ENCODE data around the gene MAN2B1.
"Not testable (repeated sequence)": the region's sequence is repeated elsewhere in the genome, so short reads cannot be mapped to it uniquely, and the experiment has no call there.

The MAN2B1 gene

DNA sequence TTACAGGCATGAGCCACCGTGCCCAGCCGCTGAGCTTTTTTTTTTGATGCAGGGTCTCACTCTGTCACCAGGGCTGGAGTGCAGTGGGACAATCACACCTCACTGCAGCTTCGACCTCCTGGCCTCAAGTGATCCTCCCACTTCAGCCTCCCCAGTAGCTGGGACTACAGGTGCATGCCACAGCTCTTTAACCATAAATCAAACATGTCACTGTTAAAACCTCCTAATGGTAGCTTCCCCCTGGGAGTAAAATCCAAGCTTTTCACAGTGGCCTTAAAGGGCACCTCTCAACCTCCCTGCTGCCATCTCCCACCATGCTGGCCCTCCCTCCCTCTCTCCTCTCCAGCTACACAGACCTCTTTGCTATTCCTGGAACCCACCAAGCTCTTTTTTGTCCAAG lies 19.3 kb upstream of the MAN2B1 start:
- no peak overlapping the region for H3K27ac ChIP-seq
- H3K36me3 ChIP-seq (replicated peaks): peaks cover 5% of the 10 kb centered on the region
- H3K27me3 ChIP-seq (replicated peaks): no peaks in the 10 kb centered on the region
- H3K4me3 ChIP-seq (ENCODE audit: low read depth, low read length): no peak overlapping the region
- in situ Hi-C loops (cut with HindIII; ENCODE audit: low pct_ligation_motif_present, low sequenced_read_pairs): no loop called here
- no peak for TF ChIP-seq CTCF (IDR thresholded peaks at IDR 0.05; ENCODE audit: low read depth, low read length, missing control alignments)
- DNase-seq: no peak

DNA sequence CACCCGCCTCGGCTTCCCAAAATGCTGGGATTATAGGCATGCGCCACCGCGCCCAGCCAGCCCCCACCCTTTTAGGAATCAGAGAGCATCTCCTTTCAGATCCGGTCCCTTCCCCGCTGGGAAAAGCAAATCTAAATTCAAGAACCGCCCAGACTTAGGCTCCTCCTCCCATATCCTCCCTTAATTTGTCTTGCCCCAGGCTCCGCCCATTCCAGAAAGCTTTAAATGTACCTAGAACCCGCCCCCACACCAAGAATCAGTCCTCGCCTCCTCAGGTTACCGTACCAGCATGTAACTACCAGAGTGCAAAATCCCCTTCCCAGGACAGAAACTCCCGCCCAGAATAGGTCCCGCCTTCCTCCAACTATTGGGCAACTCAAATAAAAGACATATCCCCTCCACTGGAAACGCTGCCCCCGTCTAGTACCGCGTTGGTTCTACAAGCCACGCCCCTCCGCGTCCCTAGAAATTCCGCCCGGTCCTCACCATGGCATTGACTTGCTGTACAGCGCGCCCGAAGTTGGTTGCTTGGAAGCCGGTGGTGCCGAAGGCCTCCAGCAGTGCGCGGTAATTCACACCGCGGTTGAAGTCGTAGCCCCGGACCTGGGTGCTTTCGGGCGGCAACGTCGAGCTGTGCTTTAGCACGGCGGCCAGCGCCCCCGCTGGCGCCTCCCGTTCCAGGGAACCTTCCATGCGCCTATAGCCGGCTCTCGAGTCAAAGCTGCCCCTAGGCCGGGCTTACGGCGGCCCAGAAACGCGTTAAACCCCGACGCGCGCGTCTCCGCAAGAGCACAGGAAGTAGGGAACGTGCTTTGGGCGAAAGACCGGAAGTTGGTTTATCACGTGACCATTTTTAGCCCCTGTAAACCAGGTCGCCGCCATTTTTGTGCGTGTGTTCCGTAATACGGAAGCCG lies 14.8 kb upstream of the MAN2B1 start, which contains the start of gene DHPS:
Gene DHPS, minus strand, starts transcription at position 807 of the 914 bp plus-strand sequence. Its CDS starts 114 bp downstream, at position 693.
- TF ChIP-seq CTCF (IDR thresholded peaks at IDR 0.05; ENCODE audit: low read depth, low read length, missing control alignments): no peak

DNA sequence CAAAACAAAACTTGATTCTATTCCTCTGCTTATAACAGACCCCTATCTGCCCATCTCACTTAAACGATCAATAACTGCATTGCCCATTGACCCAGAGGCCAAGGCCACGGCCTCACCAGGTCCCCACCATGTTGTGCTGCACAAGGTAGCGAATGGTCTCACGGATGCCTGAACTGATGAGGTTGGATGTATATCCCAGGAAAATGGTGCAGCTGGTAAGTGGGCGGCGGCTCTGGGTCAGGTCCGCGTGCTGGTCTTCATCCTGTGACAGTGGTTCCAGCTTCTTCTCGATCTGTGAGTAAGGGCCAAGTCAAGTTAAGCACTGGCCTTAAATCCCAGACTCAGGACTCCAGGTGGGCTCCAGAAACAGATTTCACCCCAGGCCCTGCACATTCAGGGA lies 13.5 kb upstream of the MAN2B1 start:
- Histone ChIP-seq H3K27ac (no peak overlapping the region), H3K27me3 (replicated peaks) (no peaks in the 10 kb centered on the region), H3K4me3 (ENCODE audit: low read depth, low read length) (no peak overlapping the region), H3K36me3 (replicated peaks) (peaks cover 30% of the 10 kb centered on the region)
- DNase-seq: no peak
- no peak for TF ChIP-seq CTCF (IDR thresholded peaks at IDR 0.05; ENCODE audit: low read depth, low read length, missing control alignments)
- in situ Hi-C loops (cut with HindIII; ENCODE audit: low pct_ligation_motif_present, low sequenced_read_pairs): no loop called here

More for the DNA sequence above, 14.8 kb upstream of the MAN2B1 start, which contains the start of gene DHPS:
- Histone ChIP-seq H3K27me3 (replicated peaks) (no peaks in the 10 kb centered on the region), H3K4me3 (ENCODE audit: low read depth, low read length) (peak within 1 kb of the TSS; percentile 92), H3K27ac (peak within 1 kb of the TSS; percentile 97), H3K36me3 (replicated peaks) (peaks cover 18% of the 10 kb centered on the region)
- peak; percentile 97 for DNase-seq
- in situ Hi-C loops (cut with HindIII; ENCODE audit: low pct_ligation_motif_present, low sequenced_read_pairs): no loop called here

GRCh38 chr19:12678039-12678438 lies 11.5 kb upstream of the MAN2B1 start:
- DNase-seq; H3K4me3 ChIP-seq (ENCODE audit: low read depth, low read length); H3K27me3 ChIP-seq (replicated peaks); H3K27ac ChIP-seq; in situ Hi-C loops (cut with HindIII; ENCODE audit: low pct_ligation_motif_present, low sequenced_read_pairs): not testable (repeated sequence)
- peaks cover 42% of the 10 kb centered on the region for H3K36me3 ChIP-seq (replicated peaks)

- DNase-seq: no peak
- Histone ChIP-seq H3K27me3 (replicated peaks) (no peaks in the 10 kb centered on the region), H3K4me3 (ENCODE audit: low read depth, low read length) (no peak overlapping the region), H3K36me3 (replicated peaks) (peaks cover 49% of the 10 kb centered on the region), H3K27ac (no peak overlapping the region)
- in situ Hi-C loops (cut with HindIII; ENCODE audit: low pct_ligation_motif_present, low sequenced_read_pairs): no loop called here
- TF ChIP-seq CTCF (IDR thresholded peaks at IDR 0.05; ENCODE audit: low read depth, low read length, missing control alignments): no peak
Observed at GRCh38 chr19:12676928-12677327, 10.4 kb upstream of the MAN2B1 start.

DNA sequence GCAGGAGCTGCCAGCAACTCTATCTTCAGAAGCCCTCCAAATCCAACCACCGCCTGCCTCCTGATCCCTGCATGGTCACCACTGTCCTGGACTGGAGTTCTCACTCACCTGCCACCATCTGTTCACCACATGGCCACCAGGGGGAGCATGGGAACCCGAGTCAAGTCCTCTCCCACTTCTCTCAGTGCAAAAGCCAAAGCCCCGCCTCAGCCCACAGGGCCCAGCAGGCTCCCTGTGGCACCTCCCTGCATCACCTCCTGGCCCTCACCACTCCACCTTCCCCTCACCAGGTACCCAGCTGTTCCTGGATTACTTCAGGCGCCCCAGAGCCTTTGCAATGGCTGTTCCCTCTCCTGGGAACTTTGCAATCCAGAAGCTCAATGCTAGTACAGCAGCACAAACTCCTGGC lies 9.8 kb upstream of the MAN2B1 start:
- DNase-seq: peak; percentile 74
- TF ChIP-seq CTCF (IDR thresholded peaks at IDR 0.05; ENCODE audit: low read depth, low read length, missing control alignments): peak; percentile 92
- Histone ChIP-seq H3K27ac (no peak overlapping the region), H3K36me3 (replicated peaks) (peaks cover 51% of the 10 kb centered on the region), H3K27me3 (replicated peaks) (no peaks in the 10 kb centered on the region), H3K4me3 (ENCODE audit: low read depth, low read length) (no peak overlapping the region)
- in situ Hi-C loops (cut with HindIII; ENCODE audit: low pct_ligation_motif_present, low sequenced_read_pairs): no loop called here
